Karpas-422 (cell line): Measurements from ENCODE around the gene UST. TPM values are rescaled to one million over a fixed set of nuclear protein-coding genes. Genes with fewer than 3 reads are reported as not detected.

Experiments used
- DNase-seq: peaks from one replicate; pipeline ENCODE4 v3.0.0-alpha.2; 2015
- H2AFZ ChIP-seq: fragments of 200-600 bp; sonication (generic); 2 replicates; pipeline ENCODE4 v1.6.1; 2014; ENCODE audit warnings: antibody characterized with exemption, low read length, mixed read lengths
- H3K27ac ChIP-seq: fragments of 200-600 bp; sonication (generic); 2 replicates; pipeline ENCODE4 v1.5.1; 2014; ENCODE audit warnings: mild to moderate bottlenecking, low read length, moderate library complexity
- H3K27me3 ChIP-seq: fragments of 200-600 bp; sonication (generic); 2 replicates; pipeline ENCODE4 v1.6.1; 2014; ENCODE audit warnings: low read length, mixed read lengths
- H3K36me3 ChIP-seq: fragments of 200-600 bp; sonication (generic); 2 replicates; pipeline ENCODE4 v1.6.1; 2014; ENCODE audit warnings: low read length, mixed read lengths; ENCODE audit not compliant: insufficient read depth
- H3K4me1 ChIP-seq: fragments of 200-600 bp; sonication (generic); 2 replicates; pipeline ENCODE4 v1.6.1; 2014; ENCODE audit warnings: mild to moderate bottlenecking, low read length, mixed read lengths
- H3K4me2 ChIP-seq: fragments of 200-600 bp; sonication (generic); 2 replicates; pipeline ENCODE4 v1.6.1; 2014; ENCODE audit warnings: low read length, low read depth, mild to moderate bottlenecking; ENCODE audit not compliant: poor library complexity, severe bottlenecking
- H3K4me3 ChIP-seq: fragments of 200-600 bp; sonication (generic); 2 replicates; pipeline ENCODE4 v1.5.1; 2014; ENCODE audit warnings: mild to moderate bottlenecking, antibody characterized with exemption, low read length, mixed read lengths
- H3K79me2 ChIP-seq: fragments of 200-600 bp; sonication (generic); 2 replicates; pipeline ENCODE4 v1.6.1; 2014; ENCODE audit warnings: mild to moderate bottlenecking, low read length, mixed read lengths
- H3K9ac ChIP-seq: fragments of 200-600 bp; sonication (generic); 2 replicates; pipeline ENCODE4 v1.6.0; 2014; ENCODE audit warnings: low read length
- H3K9me2 ChIP-seq: fragments of 200-600 bp; sonication (generic), shearing (Covaris generic); replicated peaks from 2 replicates; pipeline ENCODE4 v1.6.0; 2014; ENCODE audit warnings: mild to moderate bottlenecking, low read length, moderate library complexity; ENCODE audit not compliant: insufficient read depth
- H3K9me3 ChIP-seq: fragments of 300-700, 200-600 bp; sonication (generic); 2 replicates; pipeline ENCODE4 v1.6.1; 2014; ENCODE audit warnings: low read length, mixed read lengths
- H4K20me1 ChIP-seq: fragments of 200-600 bp; sonication (generic); 2 replicates; pipeline ENCODE4 v1.6.1; 2014; ENCODE audit warnings: mild to moderate bottlenecking, antibody characterized with exemption, low read length, low read depth; ENCODE audit not compliant: insufficient read depth
- total RNA-seq: library from RNA; depleted of rRNA; stranded (reverse); fragments of >200 nt; shearing (Covaris generic); gene quantifications from 2 replicates; pipeline ENCODE4 v1.2.3, GENCODE V29; 2014; ENCODE audit warnings: low replicate concordance

UST gene
- total RNA-seq, 1 experiment from 2014 or later = 0.15 TPM

DNA sequence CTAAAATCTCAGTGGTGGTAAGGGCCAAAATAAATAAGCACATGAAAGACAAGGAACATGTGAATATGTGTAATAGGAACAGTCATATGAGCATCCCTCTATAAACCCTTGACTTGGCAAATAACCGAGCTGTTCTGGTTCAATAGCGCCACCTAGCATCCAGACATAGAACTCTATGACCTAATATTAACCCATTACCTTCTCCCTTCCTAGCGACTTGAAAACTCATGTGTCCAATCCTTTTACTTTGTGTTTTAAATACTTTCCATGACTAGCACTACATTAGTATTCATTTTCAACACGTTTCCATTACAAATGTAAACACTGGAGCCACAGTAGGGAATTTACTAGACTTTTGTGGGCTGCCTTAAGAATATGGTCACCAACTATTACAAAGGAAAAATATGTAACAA, 279.7 kb downstream of the UST start:
- H3K4me1 ChIP-seq = no peaks in the 10 kb centered on the region; the same call in 1 of the 2 replicates
- DNase-seq = peak; percentile 85
- peaks cover 7% of the 10 kb centered on the region; the same call in 1 of the 2 replicates for H3K9me3 ChIP-seq
- H4K20me1 ChIP-seq = no peaks in the 10 kb centered on the region
- no peaks in the 10 kb centered on the region for H3K79me2 ChIP-seq
- no peaks in the 10 kb centered on the region for H3K27me3 ChIP-seq
- no peak overlapping the region for H3K9ac ChIP-seq
- H3K36me3 ChIP-seq = no peaks in the 10 kb centered on the region
- H2AFZ ChIP-seq = no peak overlapping the region
- H3K27ac ChIP-seq = no peak overlapping the region
- H3K9me2 ChIP-seq = no peaks in the 10 kb centered on the region
- no peak overlapping the region for H3K4me2 ChIP-seq
- H3K4me3 ChIP-seq = no peak overlapping the region

DNA sequence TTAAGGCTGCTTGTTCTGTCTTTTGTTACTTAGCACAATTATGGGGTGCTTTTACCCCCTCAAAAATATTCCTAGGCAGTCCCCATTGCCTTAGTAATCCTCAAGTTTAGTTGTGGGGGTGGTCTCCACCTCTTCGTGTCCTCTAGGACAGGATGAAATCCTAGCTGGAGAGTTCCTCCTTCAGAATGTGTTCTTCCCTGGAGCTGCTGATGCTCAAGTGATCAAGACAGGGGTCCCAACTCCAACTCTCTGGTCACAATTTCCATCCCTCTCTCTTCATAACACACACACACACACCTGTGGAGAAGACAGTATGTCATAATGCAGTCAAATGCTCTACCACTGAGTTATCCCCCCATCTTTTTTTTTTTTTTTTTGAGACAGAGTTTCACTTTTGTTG, 280.7 kb downstream of the UST start:
- no peak overlapping the region for H3K4me2 ChIP-seq
- H3K4me3 ChIP-seq = no peak overlapping the region
- H3K9ac ChIP-seq = no peak overlapping the region
- no peaks in the 10 kb centered on the region for H3K9me2 ChIP-seq
- no peak overlapping the region for H3K27ac ChIP-seq
- H3K79me2 ChIP-seq = no peaks in the 10 kb centered on the region
- H3K4me1 ChIP-seq = no peaks in the 10 kb centered on the region; the same call in 1 of the 2 replicates
- H2AFZ ChIP-seq = no peak overlapping the region
- H3K36me3 ChIP-seq = no peaks in the 10 kb centered on the region
- no peaks in the 10 kb centered on the region for H4K20me1 ChIP-seq
- no peaks in the 10 kb centered on the region; the same call in 1 of the 2 replicates for H3K27me3 ChIP-seq
- no peak for DNase-seq
- H3K9me3 ChIP-seq = peaks cover 7% of the 10 kb centered on the region; the same call in 1 of the 2 replicates

DNA sequence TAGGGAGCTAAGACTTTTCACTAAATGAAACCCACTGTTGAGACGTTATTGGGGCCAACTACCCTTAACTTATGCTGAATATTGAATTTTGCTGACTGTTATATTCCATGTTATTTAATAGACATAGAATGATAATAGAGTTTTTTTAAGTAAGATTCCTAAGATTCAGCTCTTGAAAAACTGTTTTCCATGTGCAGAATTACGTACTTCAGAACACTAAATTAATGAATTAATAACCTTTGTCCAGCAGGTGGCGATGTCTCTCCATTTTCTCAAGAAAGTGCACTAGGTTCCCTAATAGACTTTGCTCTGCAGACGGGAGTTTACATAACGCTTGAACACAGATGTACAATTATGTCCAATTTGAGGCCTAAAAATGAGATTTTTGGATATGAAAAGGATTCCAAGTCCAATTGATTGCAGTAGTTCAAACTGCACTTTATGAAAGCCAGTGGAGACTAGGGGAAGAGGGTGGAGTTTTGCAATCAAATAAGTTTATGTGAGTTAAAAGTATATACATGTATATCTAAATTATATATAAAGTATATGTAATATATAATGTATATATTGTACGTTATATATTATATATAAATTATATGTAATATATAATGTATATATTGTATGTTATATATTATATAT, 282.1 kb downstream of the UST start:
- H4K20me1 ChIP-seq = no peaks in the 10 kb centered on the region
- no peaks in the 10 kb centered on the region for H3K36me3 ChIP-seq
- H3K9me3 ChIP-seq = peaks cover 7% of the 10 kb centered on the region; the same call in 1 of the 2 replicates
- H2AFZ ChIP-seq = no peak overlapping the region
- no peak overlapping the region for H3K4me3 ChIP-seq
- DNase-seq = peak; percentile 93
- H3K27ac ChIP-seq = no peak overlapping the region
- peaks cover 2% of the 10 kb centered on the region; the same call in 1 of the 2 replicates for H3K4me1 ChIP-seq
- no peak overlapping the region for H3K4me2 ChIP-seq
- no peaks in the 10 kb centered on the region; the same call in 1 of the 2 replicates for H3K27me3 ChIP-seq
- H3K9ac ChIP-seq = no peak overlapping the region
- no peaks in the 10 kb centered on the region for H3K9me2 ChIP-seq
- H3K79me2 ChIP-seq = no peaks in the 10 kb centered on the region

DNA sequence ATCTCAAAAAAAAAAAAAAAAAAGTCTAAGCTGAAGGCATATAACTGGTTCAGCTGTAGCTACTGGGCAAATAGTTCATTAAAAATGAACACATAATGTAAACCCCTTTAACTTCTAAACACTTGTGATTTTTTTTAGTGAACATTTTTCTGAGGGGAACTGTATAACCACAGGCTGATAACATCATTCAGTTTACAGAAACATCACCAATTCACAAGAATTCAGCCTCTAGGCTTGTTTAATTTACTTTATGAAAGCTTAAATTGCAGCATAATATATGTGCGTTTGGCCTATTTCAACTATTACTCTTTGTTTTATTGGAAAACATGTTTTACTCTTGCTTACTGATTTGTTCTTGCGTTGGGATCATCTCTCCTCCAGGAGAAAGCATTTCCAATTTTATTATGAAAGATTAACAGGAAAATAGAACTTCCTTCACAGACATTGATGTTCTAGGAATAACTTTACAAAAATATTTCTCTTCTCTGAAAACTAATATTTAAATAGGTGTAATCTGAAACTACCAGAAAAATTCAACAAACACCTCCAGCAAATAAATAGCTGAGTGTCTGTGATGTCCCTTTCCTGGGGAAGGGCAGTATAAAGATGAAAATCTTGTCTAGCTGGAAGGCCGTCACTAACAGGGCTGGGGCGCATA, 284.5 kb downstream of the UST start:
- no peak overlapping the region for H3K4me3 ChIP-seq

DNA sequence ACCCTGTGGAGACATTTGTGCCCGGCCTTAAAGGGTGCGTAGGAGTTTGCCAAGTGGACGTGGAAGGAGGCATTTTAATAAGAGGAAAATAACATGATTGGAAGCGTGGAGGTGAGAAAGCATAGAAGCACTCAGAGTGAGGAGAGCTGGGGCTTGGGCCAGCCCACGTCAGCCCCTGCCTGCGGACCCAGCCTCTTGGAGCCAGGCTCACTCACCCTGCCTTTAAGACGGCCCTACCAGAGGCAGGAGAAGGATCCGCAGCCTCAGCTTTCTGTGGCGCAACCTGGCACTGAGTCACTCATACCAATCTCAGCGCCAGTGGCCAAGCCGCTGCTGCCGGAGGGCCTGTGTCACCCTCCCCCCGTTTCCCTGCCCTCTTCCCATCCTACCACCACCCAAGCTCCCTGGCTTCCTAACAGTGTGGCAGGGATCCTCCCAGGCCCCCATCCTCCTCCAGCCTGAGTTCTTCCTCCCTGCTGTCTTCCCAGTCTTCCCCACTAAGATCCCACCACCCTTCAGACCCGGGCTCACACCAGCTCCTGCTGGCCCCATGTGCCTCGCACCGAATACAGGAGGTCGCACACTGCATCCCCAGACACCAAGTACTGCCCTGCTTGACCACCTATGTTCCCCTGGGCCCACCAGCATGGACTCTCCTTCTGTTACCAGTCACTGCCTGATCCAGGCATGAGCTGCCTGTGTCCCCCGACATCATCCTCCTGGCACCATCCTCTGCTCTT, 285.2 kb downstream of the UST start:
- Histone ChIP-seq H3K9ac (no peak overlapping the region), H3K4me2 (no peak overlapping the region), H4K20me1 (no peaks in the 10 kb centered on the region), H3K36me3 (no peaks in the 10 kb centered on the region), H3K27ac (no peak overlapping the region), H3K9me2 (no peaks in the 10 kb centered on the region), H2AFZ (no peak overlapping the region), H3K4me3 (no peak overlapping the region), H3K4me1 (peaks cover 2% of the 10 kb centered on the region; the same call in 1 of the 2 replicates), H3K79me2 (no peaks in the 10 kb centered on the region), H3K9me3 (peaks cover 2% of the 10 kb centered on the region; the same call in 1 of the 2 replicates), H3K27me3 (no peaks in the 10 kb centered on the region; the same call in 1 of the 2 replicates)
- no peak for DNase-seq

More for the DNA sequence above, 284.5 kb downstream of the UST start:
- H4K20me1 ChIP-seq = no peaks in the 10 kb centered on the region
- H3K27ac ChIP-seq = no peak overlapping the region
- H3K9ac ChIP-seq = no peak overlapping the region
- H3K9me3 ChIP-seq = peaks cover 7% of the 10 kb centered on the region; the same call in 1 of the 2 replicates
- H3K36me3 ChIP-seq = no peaks in the 10 kb centered on the region
- H3K27me3 ChIP-seq = no peaks in the 10 kb centered on the region; the same call in 1 of the 2 replicates
- no peak overlapping the region for H2AFZ ChIP-seq
- DNase-seq = no peak
- H3K4me1 ChIP-seq = peaks cover 2% of the 10 kb centered on the region; the same call in 1 of the 2 replicates
- H3K79me2 ChIP-seq = no peaks in the 10 kb centered on the region
- H3K9me2 ChIP-seq = no peaks in the 10 kb centered on the region
- H3K4me2 ChIP-seq = no peak overlapping the region

DNA sequence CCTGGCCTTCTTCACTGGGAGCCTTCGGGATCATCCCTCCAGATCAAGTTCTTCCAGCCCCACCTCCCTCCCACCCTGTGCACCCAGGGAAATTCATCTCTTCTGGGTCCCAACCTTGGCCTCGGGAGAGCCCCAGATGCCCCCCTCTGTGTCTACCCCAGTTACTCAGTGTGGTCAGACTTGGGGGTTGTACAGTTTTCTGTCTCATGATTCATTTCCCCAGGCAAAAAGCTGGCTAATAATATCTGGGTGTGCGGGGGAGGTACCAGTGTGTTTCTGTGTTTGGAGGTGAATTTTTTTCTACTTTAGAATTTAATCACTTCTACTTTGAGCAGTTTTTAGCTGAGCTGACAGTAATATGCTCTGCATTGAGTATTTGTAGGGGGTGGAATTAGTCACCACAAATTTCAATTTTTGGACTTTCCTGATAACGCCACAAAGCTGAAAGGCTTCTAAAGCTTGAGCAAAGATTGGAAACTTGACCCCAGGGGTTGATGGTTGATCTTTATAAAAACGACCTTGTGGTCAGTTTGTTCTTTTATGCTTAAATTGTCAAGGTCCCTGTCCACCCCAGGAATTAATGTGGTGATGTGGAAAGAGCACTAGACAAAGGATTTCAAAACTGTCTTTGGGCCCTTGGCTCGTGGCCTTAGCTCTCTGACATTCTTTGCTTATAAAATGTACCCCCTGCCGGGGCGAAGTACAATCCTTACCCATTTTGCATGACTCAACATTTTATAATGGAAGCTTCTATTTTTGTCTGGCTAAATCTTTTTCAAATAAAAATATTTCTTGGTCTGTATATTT, 286.0 kb downstream of the UST start:
- Histone ChIP-seq H2AFZ (no peak overlapping the region), H3K79me2 (no peaks in the 10 kb centered on the region), H3K9me3 (no peaks in the 10 kb centered on the region), H3K9ac (no peak overlapping the region), H3K27ac (no peak overlapping the region), H3K36me3 (no peaks in the 10 kb centered on the region), H3K9me2 (no peaks in the 10 kb centered on the region), H4K20me1 (no peaks in the 10 kb centered on the region), H3K27me3 (no peaks in the 10 kb centered on the region; the same call in 1 of the 2 replicates), H3K4me1 (peaks cover 2% of the 10 kb centered on the region; the same call in 1 of the 2 replicates), H3K4me2 (no peak overlapping the region), H3K4me3 (no peak overlapping the region)
- DNase-seq = no peak

DNA sequence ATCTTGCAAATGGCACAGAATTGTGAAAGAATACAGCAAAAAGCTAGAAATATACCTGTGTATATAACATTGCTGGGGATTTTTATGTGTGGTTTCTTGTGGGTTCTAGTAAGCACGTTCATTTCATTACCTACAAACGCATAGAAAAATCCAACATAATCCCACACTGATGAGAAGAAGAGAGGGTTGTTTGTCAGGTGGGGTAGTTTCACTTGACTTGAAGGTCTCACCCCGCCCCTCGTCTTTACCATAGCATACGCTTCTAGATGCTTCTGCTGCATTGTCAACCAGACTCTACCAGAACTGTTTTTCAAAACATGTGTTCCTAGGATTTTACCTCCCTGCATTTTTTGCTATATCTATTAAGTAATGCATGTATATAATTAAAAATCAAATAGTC, 286.6 kb downstream of the UST start:
- Histone ChIP-seq H3K79me2 (no peaks in the 10 kb centered on the region), H3K9me3 (no peaks in the 10 kb centered on the region), H3K9me2 (no peaks in the 10 kb centered on the region), H2AFZ (no peak overlapping the region), H3K36me3 (no peaks in the 10 kb centered on the region), H4K20me1 (no peaks in the 10 kb centered on the region), H3K4me3 (no peak overlapping the region), H3K27me3 (no peaks in the 10 kb centered on the region; the same call in 1 of the 2 replicates), H3K27ac (no peak overlapping the region), H3K4me1 (peaks cover 2% of the 10 kb centered on the region; the same call in 1 of the 2 replicates), H3K9ac (no peak overlapping the region), H3K4me2 (no peak overlapping the region)
- DNase-seq = no peak
